Cardiac fibroblast (primary cell): ENCODE measurements around the gene DEPDC5.
"Not testable (repeated sequence)": the region's sequence is repeated elsewhere in the genome, so short reads cannot be mapped to it uniquely, and the experiment has no call there.

Experiments
- DNase-seq, 2 donors: peaks; one replicate each; pipeline versions ENCODE4 v3.0.0 to v3.0.0-alpha.2; 2010; ENCODE audit warnings: low read depth in 2 of 2
- H3K4me3 ChIP-seq, 2 donors: replicated peaks in 1 of 2; 1 replicate in 1 of 2; 2 replicates in 1 of 2; pipeline ENCODE4 v1.5.1; 2011; ENCODE audit warnings: low read depth in 2 of 2, low read length in 2 of 2, mild to moderate bottlenecking in 2 of 2, moderate library complexity in 1 of 2
- TF ChIP-seq, protein P1 (sequence below): IDR thresholded peaks from one replicate; pipeline ENCODE4 v1.5.1; 2011; ENCODE audit warnings: low read depth, mild to moderate bottlenecking, low read length, inconsistent platforms

Gene DEPDC5

DNA sequence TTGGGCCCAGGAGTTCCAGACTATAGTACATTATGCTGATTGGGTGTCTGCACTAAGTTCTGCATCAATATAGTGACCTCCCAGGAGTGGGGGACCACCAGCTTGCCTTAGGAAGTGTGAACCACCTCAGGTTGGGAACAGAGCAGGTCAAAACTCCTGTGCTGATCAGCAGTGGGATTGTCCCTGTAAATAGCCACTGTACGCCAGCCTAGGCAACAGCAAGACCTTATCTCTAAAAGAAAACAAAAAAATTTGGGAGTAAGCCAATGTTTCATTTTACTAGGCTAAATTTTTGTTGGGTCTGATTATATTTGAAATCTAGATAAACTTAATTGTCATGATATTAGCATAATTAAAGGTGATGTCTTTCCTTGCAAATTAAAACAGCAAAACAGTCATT is 3.4 kb downstream of the DEPDC5 start:
- TF ChIP-seq, protein P1, sequence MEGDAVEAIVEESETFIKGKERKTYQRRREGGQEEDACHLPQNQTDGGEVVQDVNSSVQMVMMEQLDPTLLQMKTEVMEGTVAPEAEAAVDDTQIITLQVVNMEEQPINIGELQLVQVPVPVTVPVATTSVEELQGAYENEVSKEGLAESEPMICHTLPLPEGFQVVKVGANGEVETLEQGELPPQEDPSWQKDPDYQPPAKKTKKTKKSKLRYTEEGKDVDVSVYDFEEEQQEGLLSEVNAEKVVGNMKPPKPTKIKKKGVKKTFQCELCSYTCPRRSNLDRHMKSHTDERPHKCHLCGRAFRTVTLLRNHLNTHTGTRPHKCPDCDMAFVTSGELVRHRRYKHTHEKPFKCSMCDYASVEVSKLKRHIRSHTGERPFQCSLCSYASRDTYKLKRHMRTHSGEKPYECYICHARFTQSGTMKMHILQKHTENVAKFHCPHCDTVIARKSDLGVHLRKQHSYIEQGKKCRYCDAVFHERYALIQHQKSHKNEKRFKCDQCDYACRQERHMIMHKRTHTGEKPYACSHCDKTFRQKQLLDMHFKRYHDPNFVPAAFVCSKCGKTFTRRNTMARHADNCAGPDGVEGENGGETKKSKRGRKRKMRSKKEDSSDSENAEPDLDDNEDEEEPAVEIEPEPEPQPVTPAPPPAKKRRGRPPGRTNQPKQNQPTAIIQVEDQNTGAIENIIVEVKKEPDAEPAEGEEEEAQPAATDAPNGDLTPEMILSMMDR, result no peak
- H3K4me3 ChIP-seq, result no peak overlapping the region
- DNase-seq, result peak in 1 of 2 donors; percentile 28

DNA sequence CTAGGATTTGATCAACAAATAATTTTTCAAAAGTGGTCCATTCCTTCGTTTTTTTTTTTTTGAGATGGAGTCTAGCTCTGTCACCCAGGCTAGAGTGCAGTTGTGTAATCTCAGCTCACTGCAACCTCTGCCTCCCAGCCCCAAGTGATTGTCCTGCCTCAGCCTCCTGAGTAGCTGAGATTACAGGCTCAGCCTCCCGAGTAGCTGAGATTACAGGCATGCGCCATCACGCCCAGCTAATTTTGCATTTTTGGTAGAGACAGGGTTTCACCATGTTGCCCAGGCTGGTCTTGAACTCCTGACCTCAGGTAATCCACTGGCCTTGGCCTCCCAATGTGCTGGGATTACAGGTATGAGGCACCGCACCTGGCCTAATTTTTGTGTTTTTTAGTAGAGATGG is 5.0 kb downstream of the DEPDC5 start:
- DNase-seq, H3K4me3 ChIP-seq: not testable (repeated sequence)

DNA sequence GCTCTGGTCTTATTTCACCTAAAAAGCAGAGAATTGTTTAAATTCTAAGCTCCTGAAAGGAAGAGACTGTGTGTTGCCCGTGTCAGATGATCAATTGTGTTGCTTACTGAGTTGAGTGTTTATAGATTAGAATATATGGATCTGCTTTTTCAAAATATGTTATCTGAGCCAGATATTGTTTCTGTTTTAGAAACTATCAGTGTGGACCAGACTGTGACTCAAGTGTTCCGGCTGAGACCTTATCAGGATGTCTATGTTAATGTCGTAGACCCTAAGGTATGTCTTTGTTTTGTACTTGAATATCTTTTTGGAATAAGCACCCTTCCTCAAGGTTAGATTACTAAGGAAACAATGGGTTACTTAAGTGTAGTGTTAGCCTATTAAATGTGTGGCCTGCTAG is 11.0 kb downstream of the DEPDC5 start:
- TF ChIP-seq, protein P1, result no peak
- DNase-seq, result no peak
- no peak overlapping the region for H3K4me3 ChIP-seq

DNA sequence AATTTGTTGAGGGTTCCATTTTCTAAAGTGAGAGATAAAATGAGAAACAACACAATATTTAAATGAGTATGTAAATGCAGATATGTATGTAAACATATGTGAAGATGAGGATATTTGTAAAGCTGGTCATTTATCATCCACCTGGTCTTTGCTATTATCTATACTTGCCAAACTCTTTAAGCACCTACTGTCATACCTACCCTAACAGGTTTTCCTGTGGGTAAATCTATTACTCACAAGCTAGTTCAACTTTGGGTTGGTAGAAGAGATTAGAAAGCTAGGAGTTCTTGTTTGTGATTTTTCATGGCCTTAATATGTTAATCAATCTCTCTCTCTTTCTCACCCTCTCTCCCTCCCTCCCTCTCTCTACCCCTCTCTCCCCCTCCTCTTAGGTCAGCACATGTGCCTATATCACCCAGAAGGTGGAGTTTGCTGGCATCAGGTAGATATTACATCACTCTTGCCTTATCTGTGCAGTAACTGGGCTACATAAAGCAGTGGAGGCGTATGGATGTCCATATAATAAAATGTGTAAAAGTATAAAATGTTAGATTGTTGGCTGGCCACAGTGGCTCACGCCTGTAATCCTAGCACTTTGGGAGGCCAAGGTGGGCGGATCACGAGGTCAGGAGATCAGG is 14.7 kb downstream of the DEPDC5 start:
- TF ChIP-seq, protein P1, result no peak
- no peak overlapping the region for H3K4me3 ChIP-seq
- no peak for DNase-seq

DNA sequence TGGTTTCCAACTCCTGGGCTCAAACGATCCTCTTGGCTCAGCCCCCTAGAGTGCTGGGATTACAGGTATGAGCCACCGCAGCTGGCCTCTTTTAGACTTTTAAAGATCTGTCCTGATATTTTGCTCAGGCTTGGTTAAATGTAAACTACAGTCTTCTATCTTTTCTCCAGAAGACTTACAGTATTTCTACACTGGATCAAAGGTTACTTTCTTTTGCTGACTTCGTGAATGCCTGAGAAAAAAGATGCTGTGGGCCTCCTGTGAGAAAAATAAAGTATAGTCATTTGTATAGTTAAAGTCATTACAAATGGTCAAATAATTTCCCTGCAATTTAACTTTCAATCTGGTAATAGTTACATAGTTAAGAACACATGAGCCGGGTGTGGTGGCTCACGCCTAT is 19.6 kb downstream of the DEPDC5 start:
- TF ChIP-seq, protein P1, result no peak
- H3K4me3 ChIP-seq, result no peak overlapping the region
- no peak for DNase-seq

DNA sequence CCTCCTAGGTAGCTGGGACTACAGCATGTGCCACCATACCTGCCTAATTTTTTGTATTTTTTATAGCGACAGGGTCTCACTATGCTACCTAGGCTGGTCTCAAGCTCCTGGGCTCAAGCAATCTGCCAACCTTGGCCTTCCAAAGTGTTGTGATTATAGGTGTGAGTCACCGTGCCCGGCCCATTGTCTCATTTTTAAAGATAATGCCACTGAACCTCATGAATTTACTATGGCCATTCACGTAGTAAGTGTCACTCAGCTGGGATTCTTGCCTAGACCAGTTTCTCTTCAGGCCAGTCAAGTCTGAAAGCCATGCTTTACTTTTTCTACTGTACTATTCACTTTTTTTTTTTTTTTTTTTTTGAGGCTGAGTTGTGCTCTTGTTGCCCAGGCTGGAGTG is 22.4 kb downstream of the DEPDC5 start:
- TF ChIP-seq, protein P1, result no peak
- no peak for DNase-seq
- H3K4me3 ChIP-seq, result no peak overlapping the region

DNA sequence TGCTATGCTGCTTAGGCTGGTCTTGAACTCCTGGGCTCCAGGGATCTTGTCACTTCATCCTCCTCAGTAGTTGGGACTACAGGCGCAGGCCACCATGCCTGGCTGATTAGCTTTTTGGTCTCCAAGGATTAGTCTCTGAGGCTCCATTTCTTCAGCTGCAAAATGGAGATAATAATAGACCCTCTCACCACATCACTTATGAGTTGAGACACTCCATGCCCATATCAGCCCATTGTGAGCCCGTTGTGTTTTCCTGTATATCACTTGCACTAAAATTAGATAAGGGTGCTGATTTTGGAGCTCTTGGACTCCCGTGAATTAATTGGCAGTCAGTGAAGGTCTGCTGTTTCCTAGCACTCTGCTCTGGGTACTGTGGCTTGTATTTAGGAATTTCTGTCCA is 36.0 kb downstream of the DEPDC5 start:
- no peak for DNase-seq
- H3K4me3 ChIP-seq, result no peak overlapping the region
- TF ChIP-seq, protein P1, result no peak
